Measurements from ENCODE around the gene BSPRY. TPM values are rescaled to one million over a fixed set of nuclear protein-coding genes. Genes with fewer than 3 reads are reported as not detected.

BSPRY gene
- total and polyA plus RNA-seq, 4 donors, result 8.8 to 12.7 (median 11.0) TPM

DNA sequence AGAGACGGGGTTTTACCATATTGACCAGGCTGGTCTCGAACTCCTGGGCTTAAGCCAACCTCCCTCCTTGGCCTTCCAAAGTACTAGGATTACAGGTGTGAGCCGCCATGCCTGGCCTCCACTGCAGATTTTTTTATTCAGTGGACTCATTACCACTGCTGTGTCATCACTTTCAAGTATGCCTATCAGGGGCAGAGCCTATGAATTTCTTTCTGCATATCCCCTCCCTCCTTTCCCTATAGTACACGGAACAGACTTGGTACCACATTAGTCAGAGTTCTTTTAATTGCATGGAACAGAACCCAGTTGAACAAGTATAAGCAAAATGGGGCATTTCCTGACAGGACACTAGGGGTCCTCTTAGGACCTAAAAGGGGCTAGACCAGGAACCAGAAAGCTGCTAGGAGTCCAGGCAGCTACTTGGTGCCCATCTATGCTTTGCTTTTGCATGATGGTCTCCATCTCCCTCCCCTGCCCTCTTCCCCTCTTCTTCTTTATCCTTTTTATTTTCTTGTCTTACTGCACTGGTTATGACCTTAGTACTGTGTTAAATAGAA, 5.8 kb downstream of the BSPRY start:
- Histone ChIP-seq H3K27ac (ENCODE audit: low read depth in 1 of 2, low read length in 1 of 2) (no peak overlapping the region), H3K36me3 (ENCODE audit: control insufficient read depth in 4 of 4, insufficient read depth in 4 of 4, low read length in 4 of 4) (no peaks in the 10 kb centered on the region), H3K27me3 (ENCODE audit: control insufficient read depth in 3 of 3, insufficient read depth in 3 of 3, low read length in 2 of 3) (peaks cover 0 to 28% (median 26%) of the 10 kb centered on the region in 3 donors), H3K9me3 (ENCODE audit: control insufficient read depth in 4 of 4, insufficient read depth in 3 of 4, low read length in 3 of 4) (no peaks in the 10 kb centered on the region), H3K9ac (ENCODE audit: insufficient read depth in 1 of 2, low read length in 2 of 2) (no peak overlapping the region), H3K4me1 (ENCODE audit: control insufficient read depth in 5 of 5, insufficient read depth in 5 of 5, low read length in 5 of 5) (peaks cover 0 to 1% (median 0%) of the 10 kb centered on the region in 5 donors), H3K4me3 (no peak overlapping the region)
- 86 to 95% methylated on average over 4 of the region's 4 CpGs for WGBS, 2 donors
- DNase-seq (no peak), ATAC-seq (ENCODE audit: insufficient read depth, low FRiP score) (no peak)
- TF ChIP-seq CTCF (IDR thresholded peaks at IDR 0.05; ENCODE audit: control extremely low read depth, extremely low read depth), result no peak

- H3K4me1 ChIP-seq (ENCODE audit: control insufficient read depth in 5 of 5, insufficient read depth in 5 of 5, low read length in 5 of 5), result no peaks in the 10 kb centered on the region
- DNase-seq, result no peak
- H3K9ac ChIP-seq (ENCODE audit: insufficient read depth in 1 of 2, low read length in 2 of 2), result no peak overlapping the region
- H3K27me3 ChIP-seq (ENCODE audit: control insufficient read depth in 3 of 3, insufficient read depth in 3 of 3, low read length in 2 of 3), result peaks cover 0 to 14% (median 13%) of the 10 kb centered on the region in 3 donors
- WGBS, 2 donors, result 71 to 81% methylated on average over 7 of the region's 7 CpGs
- H3K27ac ChIP-seq (ENCODE audit: low read depth in 1 of 2, low read length in 1 of 2), result no peak overlapping the region
- no peak overlapping the region for H3K4me3 ChIP-seq
- TF ChIP-seq CTCF (IDR thresholded peaks at IDR 0.05; ENCODE audit: control extremely low read depth, extremely low read depth), result no peak
- H3K36me3 ChIP-seq (ENCODE audit: control insufficient read depth in 4 of 4, insufficient read depth in 4 of 4, low read length in 4 of 4), result no peaks in the 10 kb centered on the region
- no peaks in the 10 kb centered on the region for H3K9me3 ChIP-seq (ENCODE audit: control insufficient read depth in 4 of 4, insufficient read depth in 3 of 4, low read length in 3 of 4)
- no peak for ATAC-seq (ENCODE audit: insufficient read depth, low FRiP score)
Measured at GRCh38 chr9:113356686-113357292, 7.4 kb downstream of the BSPRY start.

DNA sequence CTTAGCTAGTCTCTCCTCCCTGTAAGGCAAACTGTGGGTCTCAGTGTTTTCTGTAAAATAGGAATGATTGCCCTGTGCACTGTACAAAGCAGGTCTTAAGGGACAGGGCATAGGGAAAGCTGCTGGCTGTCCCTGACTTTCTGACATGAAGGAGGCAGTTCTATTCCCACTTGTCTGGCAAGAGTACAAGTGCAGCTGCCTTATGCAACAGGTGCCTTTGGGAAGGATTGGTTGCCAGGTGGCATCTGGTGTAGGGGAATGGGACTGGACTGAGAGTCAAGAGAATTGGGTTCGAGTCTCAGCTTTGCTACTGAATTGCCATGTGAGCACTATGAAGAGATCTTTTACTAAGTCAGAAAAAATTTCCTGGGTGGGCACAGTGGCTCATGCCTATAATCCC, 10.0 kb downstream of the BSPRY start:
- DNase-seq (no peak), ATAC-seq (ENCODE audit: insufficient read depth, low FRiP score) (no peak)
- Histone ChIP-seq H3K27me3 (ENCODE audit: control insufficient read depth in 3 of 3, insufficient read depth in 3 of 3, low read length in 2 of 3) (peaks cover 0 to 2% (median 2%) of the 10 kb centered on the region in 3 donors), H3K9me3 (ENCODE audit: control insufficient read depth in 4 of 4, insufficient read depth in 3 of 4, low read length in 3 of 4) (no peaks in the 10 kb centered on the region), H3K27ac (ENCODE audit: low read depth in 1 of 2, low read length in 1 of 2) (no peak overlapping the region), H3K9ac (ENCODE audit: insufficient read depth in 1 of 2, low read length in 2 of 2) (no peak overlapping the region), H3K4me1 (ENCODE audit: control insufficient read depth in 5 of 5, insufficient read depth in 5 of 5, low read length in 5 of 5) (no peaks in the 10 kb centered on the region), H3K4me3 (no peak overlapping the region), H3K36me3 (ENCODE audit: control insufficient read depth in 4 of 4, insufficient read depth in 4 of 4, low read length in 4 of 4) (no peaks in the 10 kb centered on the region)
- no peak for TF ChIP-seq CTCF (IDR thresholded peaks at IDR 0.05; ENCODE audit: control extremely low read depth, extremely low read depth)
- 89 to 90% methylated on average over 1 of the region's 1 CpG for WGBS, 2 donors
